OCI-LY3 (cell line): ENCODE data around the gene CARD9.

ENCODE experiments used
- H2AFZ ChIP-seq: fragments of 200-600, 300-600 bp; shearing (Covaris generic); 2 replicates; pipeline ENCODE4 v1.6.0; 2014; ENCODE audit warnings: antibody characterized with exemption, low read depth, low read length
- H3K27ac ChIP-seq: fragments of 200-600, 300-600 bp; sonication (generic); 2 replicates; pipeline ENCODE4 v1.5.1; 2014; ENCODE audit warnings: mild to moderate bottlenecking, low read length, moderate library complexity, mixed read lengths
- H3K27me3 ChIP-seq: fragments of 200-600, 300-600 bp; sonication (generic); 2 replicates; pipeline ENCODE4 v1.6.1; 2014; ENCODE audit warnings: low read depth, low read length, mixed read lengths
- H3K36me3 ChIP-seq: fragments of 200-600, 300-600 bp; sonication (generic); replicated peaks from 2 replicates; pipeline ENCODE3; 2014; ENCODE audit warnings: low read depth, low read length, mixed read lengths
- H3K4me1 ChIP-seq: fragments of 300-600, 200-600 bp; sonication (generic); 2 replicates; pipeline ENCODE4 v1.6.1; 2014; ENCODE audit warnings: low read length, mixed read lengths
- H3K4me2 ChIP-seq: fragments of 200-600, 300-600 bp; sonication (generic); 2 replicates; pipeline ENCODE4 v1.6.1; 2014; ENCODE audit warnings: low read length, mixed read lengths
- H3K4me3 ChIP-seq: fragments of 300-600, 200-600 bp; sonication (generic); 2 replicates; pipeline ENCODE4 v1.5.1; 2014; ENCODE audit warnings: antibody characterized with exemption, mild to moderate bottlenecking, low read length, moderate library complexity
- H3K79me2 ChIP-seq: fragments of 300-600, 200-600 bp; shearing (Covaris generic); 2 replicates; pipeline ENCODE4 v1.6.1; 2014; ENCODE audit warnings: mild to moderate bottlenecking, low read length, mixed read lengths
- H3K9ac ChIP-seq: fragments of 300-600, 200-600 bp; shearing (Covaris generic); 2 replicates; pipeline ENCODE4 v1.6.0; 2014; ENCODE audit warnings: mild to moderate bottlenecking, low read length, moderate library complexity
- H3K9me3 ChIP-seq: fragments of 200-600, 300-600 bp; shearing (Covaris generic); 2 replicates; pipeline ENCODE4 v1.6.1; 2014; ENCODE audit warnings: low read length, mixed read lengths; ENCODE audit not compliant: insufficient read depth
- H4K20me1 ChIP-seq: fragments of 200-600, 300-600 bp; sonication (generic); 2 replicates; pipeline ENCODE4 v1.6.1; 2016; ENCODE audit warnings: low read length, mixed read lengths; ENCODE audit not compliant: insufficient read depth
- CTCF ChIP-seq: fragments of 200-600, 300-600 bp; sonication (generic); IDR thresholded peaks from 2 replicates; pipeline ENCODE4 v1.5.1; 2014; ENCODE audit warnings: antibody characterized with exemption, low read length, low read depth
- EZH2phosphoT487 ChIP-seq: fragments of 200-600 bp; shearing (Covaris generic); IDR thresholded peaks from 2 replicates; pipeline ENCODE4 v1.6.1; 2018; ENCODE audit warnings: antibody characterized with exemption, mixed run types, low read depth

Gene CARD9

DNA sequence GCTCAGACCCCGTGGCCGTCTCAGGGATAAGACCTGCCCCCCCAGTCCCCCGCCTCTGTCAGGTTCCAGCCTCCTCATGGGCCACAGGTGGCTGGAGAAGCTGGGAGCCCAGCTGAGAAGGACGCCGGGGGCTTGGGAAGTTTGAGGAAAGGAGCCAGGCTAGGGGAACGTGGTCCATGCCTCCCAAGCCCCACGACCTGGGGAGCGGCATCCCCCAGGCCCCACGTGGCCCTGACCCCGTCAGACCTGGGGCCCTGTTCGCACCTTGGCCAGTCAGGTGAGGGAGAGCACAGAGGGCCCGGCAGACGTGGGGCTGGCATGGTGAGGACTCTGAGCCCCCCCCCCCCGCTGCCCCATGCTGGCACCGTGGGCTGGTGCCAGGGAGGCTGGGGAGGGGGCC, 42.4 kb downstream of the CARD9 start:
- no peak overlapping the region for H2AFZ ChIP-seq
- H3K4me1 ChIP-seq = peaks cover 25% of the 10 kb centered on the region; the same call in 1 of the 2 replicates
- H3K79me2 ChIP-seq = no peaks in the 10 kb centered on the region
- no peak for TF ChIP-seq EZH2phosphoT487
- no peak for TF ChIP-seq CTCF
- no peak overlapping the region for H3K9ac ChIP-seq
- no peaks in the 10 kb centered on the region for H4K20me1 ChIP-seq
- no peaks in the 10 kb centered on the region for H3K9me3 ChIP-seq
- no peak overlapping the region for H3K27ac ChIP-seq
- no peaks in the 10 kb centered on the region for H3K36me3 ChIP-seq
- no peaks in the 10 kb centered on the region for H3K27me3 ChIP-seq
- no peak overlapping the region for H3K4me2 ChIP-seq
- no peak overlapping the region for H3K4me3 ChIP-seq

GRCh38 chr9:136330406-136330990, 43.0 kb downstream of the CARD9 start:
- H4K20me1 ChIP-seq = no peaks in the 10 kb centered on the region
- H3K27ac ChIP-seq = no peak overlapping the region
- no peak overlapping the region for H2AFZ ChIP-seq
- no peaks in the 10 kb centered on the region for H3K36me3 ChIP-seq
- no peak overlapping the region for H3K9ac ChIP-seq
- no peaks in the 10 kb centered on the region for H3K27me3 ChIP-seq
- H3K4me3 ChIP-seq = no peak overlapping the region
- no peak overlapping the region for H3K4me2 ChIP-seq
- no peaks in the 10 kb centered on the region for H3K79me2 ChIP-seq
- H3K4me1 ChIP-seq = peaks cover 25% of the 10 kb centered on the region; the same call in 1 of the 2 replicates
- TF ChIP-seq CTCF (no peak), EZH2phosphoT487 (no peak)
- no peaks in the 10 kb centered on the region for H3K9me3 ChIP-seq

DNA sequence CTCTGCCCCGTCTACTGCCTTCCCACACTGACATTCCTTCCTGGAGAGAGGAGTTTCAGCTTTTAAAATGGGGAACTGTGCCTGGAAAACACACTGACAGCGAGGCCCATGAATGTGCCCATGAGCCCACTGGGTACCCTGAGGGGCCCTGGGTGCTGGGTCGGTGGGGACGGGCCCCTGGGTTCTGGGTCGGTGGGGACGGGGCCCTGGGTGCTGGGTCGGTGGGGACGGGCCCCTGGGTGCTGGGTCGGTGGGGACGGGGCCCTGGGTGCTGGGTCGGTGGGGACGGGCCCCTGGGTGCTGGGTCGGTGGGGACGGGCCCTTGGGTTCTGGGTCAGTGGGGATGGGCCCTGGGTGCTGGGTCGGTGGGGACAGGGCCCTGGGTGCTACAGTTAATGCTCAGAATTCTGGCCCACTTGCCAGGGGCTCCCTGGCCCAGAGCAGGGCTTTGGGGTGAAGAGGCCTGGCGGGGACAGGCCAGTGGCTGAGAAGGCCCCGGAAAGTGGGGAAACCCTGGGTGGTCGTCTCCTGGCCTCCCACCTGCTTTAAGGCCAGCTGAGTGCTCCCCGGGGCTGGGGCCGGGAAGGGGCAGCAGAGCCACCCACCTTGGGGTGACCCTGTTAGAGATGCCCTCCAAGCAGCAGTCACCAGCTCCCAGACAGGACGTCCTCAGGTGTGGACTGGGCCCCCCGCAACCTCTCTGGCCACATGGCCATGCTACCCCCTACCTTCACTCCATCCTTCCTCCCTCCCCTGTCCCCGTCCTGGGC, 43.6 kb downstream of the CARD9 start:
- no peak overlapping the region for H3K27ac ChIP-seq
- H4K20me1 ChIP-seq = no peaks in the 10 kb centered on the region
- H3K4me1 ChIP-seq = peaks cover 25% of the 10 kb centered on the region; the same call in 1 of the 2 replicates
- no peak for TF ChIP-seq CTCF
- no peaks in the 10 kb centered on the region for H3K27me3 ChIP-seq
- H3K4me2 ChIP-seq = no peak overlapping the region
- no peaks in the 10 kb centered on the region for H3K9me3 ChIP-seq
- no peaks in the 10 kb centered on the region for H3K36me3 ChIP-seq
- H3K79me2 ChIP-seq = no peaks in the 10 kb centered on the region
- no peak overlapping the region for H3K9ac ChIP-seq
- H2AFZ ChIP-seq = no peak overlapping the region
- H3K4me3 ChIP-seq = no peak overlapping the region

- peak overlapping the region; percentile 84; the same call in 1 of the 2 replicates for H3K4me3 ChIP-seq
- no peaks in the 10 kb centered on the region for H3K9me3 ChIP-seq
- TF ChIP-seq CTCF = no peak
- no peak for TF ChIP-seq EZH2phosphoT487
- H3K27ac ChIP-seq = no peak overlapping the region
- peaks cover 25% of the 10 kb centered on the region; the same call in 1 of the 2 replicates for H3K4me1 ChIP-seq
- no peaks in the 10 kb centered on the region for H3K27me3 ChIP-seq
- no peak overlapping the region for H2AFZ ChIP-seq
- H3K79me2 ChIP-seq = no peaks in the 10 kb centered on the region
- H3K4me2 ChIP-seq = peak overlapping the region; percentile 95; the same call in 1 of the 2 replicates
- H3K36me3 ChIP-seq = no peaks in the 10 kb centered on the region
- H3K9ac ChIP-seq = no peak overlapping the region
- no peaks in the 10 kb centered on the region for H4K20me1 ChIP-seq
These were observed 44.2 kb downstream of the CARD9 start for GRCh38 chr9:136329211-136329627.
